Measurements from ENCODE around the gene CCDC187. TPM values are rescaled to one million over a fixed set of nuclear protein-coding genes. Genes with fewer than 3 reads are reported as not detected.
A peak's percentile ranks its signal among the peaks of the same experiment; 100 is the strongest.

Gene CCDC187
- total RNA-seq, 1 donor from 2014 or later: 6.6 TPM

DNA sequence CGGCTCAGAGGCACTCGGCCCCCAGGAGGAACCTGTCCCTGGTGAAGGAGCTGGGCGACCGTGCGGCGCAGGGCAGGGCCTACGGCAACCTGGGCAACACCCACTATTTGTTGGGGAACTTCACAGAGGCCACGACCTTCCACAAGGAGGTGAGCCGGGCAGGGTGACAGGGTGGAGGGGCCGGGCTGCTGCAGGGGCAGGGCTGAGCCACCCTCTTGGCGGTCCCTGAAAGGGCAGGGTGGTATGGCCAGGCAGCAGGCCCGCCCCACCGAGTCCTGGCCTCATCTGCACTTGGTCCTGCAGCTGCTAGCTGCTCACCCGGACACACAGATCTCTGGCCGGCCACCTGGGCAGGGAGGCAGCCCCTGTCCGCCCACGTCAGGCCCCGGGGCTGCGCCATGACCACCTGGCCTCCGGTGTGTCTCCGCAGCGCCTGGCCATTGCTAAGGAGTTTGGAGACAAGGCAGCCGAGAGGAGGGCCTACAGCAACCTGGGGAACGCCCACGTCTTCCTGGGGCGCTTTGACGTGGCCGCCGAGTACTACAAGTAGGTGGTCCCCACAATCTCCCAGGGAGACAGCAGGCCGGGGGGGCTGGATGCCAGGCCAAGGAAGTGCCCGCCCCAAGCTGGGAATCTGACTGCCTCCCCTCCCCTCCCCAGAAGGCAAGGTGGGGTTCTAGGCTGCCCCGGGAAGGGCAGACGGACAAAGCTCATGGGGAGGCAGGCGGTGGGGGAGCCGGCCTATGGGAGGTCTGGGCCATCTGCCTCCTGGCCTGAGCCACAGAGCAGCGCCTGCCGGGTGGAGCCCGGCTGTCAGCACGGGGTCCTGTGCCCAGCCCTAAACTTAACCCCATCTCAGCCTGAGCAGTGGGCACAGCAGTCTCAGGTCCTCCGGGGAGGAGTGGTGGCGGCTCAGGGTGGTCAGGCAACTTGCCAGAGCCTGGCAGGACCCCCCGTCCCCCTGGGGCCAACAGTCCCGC is 33.8 kb upstream of the CCDC187 start:
- intact Hi-C loops (cut with DNase I): no loop called here
- ATAC-seq (no peak), DNase-seq (no peak)
- H3K27ac ChIP-seq: no peak overlapping the region
- peaks cover 29% of the 10 kb centered on the region for H3K36me3 ChIP-seq
- H3K4me1 ChIP-seq: peaks cover 9% of the 10 kb centered on the region
- no peaks in the 10 kb centered on the region for H3K9me3 ChIP-seq
- no peaks in the 10 kb centered on the region for H3K27me3 ChIP-seq (ENCODE audit: low read depth)
- TF ChIP-seq, protein P1, sequence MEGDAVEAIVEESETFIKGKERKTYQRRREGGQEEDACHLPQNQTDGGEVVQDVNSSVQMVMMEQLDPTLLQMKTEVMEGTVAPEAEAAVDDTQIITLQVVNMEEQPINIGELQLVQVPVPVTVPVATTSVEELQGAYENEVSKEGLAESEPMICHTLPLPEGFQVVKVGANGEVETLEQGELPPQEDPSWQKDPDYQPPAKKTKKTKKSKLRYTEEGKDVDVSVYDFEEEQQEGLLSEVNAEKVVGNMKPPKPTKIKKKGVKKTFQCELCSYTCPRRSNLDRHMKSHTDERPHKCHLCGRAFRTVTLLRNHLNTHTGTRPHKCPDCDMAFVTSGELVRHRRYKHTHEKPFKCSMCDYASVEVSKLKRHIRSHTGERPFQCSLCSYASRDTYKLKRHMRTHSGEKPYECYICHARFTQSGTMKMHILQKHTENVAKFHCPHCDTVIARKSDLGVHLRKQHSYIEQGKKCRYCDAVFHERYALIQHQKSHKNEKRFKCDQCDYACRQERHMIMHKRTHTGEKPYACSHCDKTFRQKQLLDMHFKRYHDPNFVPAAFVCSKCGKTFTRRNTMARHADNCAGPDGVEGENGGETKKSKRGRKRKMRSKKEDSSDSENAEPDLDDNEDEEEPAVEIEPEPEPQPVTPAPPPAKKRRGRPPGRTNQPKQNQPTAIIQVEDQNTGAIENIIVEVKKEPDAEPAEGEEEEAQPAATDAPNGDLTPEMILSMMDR (IDR thresholded peaks at IDR 0.05): no peak
- H3K4me3 ChIP-seq: no peak overlapping the region

- no peak for DNase-seq
- no peak overlapping the region for H3K4me3 ChIP-seq
- peaks cover 29% of the 10 kb centered on the region for H3K36me3 ChIP-seq
- intact Hi-C loops (cut with DNase I): no loop called here
- ATAC-seq: no peak
- peaks cover 2% of the 10 kb centered on the region for H3K4me1 ChIP-seq
- no peak overlapping the region for H3K27ac ChIP-seq
- TF ChIP-seq, protein P1 (IDR thresholded peaks at IDR 0.05): no peak
- H3K9me3 ChIP-seq: no peaks in the 10 kb centered on the region
- no peaks in the 10 kb centered on the region for H3K27me3 ChIP-seq (ENCODE audit: low read depth)
Measured at GRCh38 chr9:136336881-136337280, 33.0 kb upstream of the CCDC187 start.

DNA sequence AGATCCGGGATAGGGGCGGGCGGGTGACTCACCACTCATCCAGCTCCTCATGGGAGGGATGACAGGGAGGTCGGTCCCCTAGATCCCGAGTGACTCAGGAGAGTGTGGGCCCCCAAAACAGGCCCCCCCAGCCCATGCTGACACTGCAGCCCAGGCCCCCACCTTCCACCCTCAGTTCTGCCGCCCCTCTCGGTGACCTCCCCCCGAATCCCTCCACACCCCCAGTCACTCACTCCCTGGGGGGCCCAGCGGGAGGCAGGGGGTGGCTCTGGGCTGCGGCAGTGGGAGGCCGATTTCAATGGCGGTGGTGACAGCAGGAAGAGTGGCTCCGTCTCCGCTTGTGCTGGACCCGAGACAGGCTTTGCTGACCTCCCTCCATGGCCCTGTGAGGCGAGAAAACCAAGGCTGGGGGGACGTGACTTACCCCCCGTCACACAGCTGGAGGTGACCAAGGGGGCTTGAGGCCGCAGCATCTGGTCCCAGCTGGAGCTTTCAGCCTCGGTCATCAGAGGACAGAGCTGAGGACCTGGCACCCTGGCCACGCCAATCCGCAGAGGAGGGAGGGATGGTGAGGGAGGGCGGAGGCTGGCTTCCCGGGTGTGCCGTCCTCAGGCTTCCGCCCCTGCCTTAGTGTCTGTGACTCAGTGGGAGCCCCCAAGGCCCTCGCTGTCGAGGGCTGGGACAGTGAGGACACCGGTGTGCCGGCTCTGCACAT is 32.4 kb upstream of the CCDC187 start:
- ATAC-seq: peak in 1 of 2 donors; percentile 2

DNA sequence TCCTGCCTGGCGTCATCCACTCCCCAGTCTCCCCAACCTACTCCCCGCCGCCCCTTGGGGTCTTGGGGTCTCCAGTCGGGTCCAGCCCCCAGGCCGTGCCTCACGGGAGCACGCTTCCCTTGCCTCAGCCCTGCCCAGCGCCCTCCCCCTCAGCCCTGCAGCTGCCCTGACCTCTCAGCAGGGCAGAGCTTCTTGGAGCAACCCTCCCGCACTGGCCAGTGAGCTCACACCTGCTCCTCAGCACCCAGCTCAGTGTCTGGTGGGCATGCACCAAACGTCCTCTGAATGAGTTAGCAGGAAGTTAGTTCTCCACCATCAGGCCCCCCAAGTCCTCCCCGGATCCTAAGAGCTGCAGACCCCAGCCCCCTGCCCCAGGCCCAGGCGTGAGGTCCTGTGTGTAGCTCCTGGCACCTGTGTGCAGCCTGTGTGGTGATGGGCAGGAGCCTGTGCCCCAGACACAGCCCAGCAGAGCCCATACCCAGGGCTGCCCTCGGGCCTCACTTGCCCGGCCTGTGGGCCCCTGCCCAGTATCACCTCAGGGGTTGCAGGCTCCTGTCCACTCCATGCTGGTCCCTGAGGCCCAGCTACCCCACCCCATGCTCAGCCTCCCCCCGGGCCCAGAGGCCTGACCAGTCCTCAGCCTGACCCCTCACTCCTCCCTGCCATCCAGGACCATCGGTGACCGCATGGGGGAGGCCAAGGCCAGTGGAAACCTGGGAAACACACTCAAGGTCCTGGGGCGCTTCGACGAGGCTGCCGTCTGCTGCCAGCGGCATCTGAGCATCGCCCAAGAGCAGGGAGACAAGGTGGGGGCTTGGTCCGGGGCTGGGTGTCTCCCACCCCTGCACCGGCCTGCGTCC is 31.6 kb upstream of the CCDC187 start:
- ATAC-seq (no peak), DNase-seq (no peak)
- Histone ChIP-seq H3K27me3 (ENCODE audit: low read depth) (no peaks in the 10 kb centered on the region), H3K4me1 (no peaks in the 10 kb centered on the region), H3K27ac (no peak overlapping the region), H3K36me3 (peaks cover 29% of the 10 kb centered on the region), H3K9me3 (no peaks in the 10 kb centered on the region), H3K4me3 (no peak overlapping the region)
- TF ChIP-seq, protein P1 (IDR thresholded peaks at IDR 0.05): no peak
- intact Hi-C loops (cut with DNase I): no loop called here

More for the DNA sequence above, 32.4 kb upstream of the CCDC187 start:
- H3K4me3 ChIP-seq: no peak overlapping the region
- TF ChIP-seq, protein P1 (IDR thresholded peaks at IDR 0.05): no peak
- no peak overlapping the region for H3K27ac ChIP-seq
- DNase-seq: no peak
- H3K9me3 ChIP-seq: no peaks in the 10 kb centered on the region
- H3K27me3 ChIP-seq (ENCODE audit: low read depth): no peaks in the 10 kb centered on the region
- H3K4me1 ChIP-seq: no peaks in the 10 kb centered on the region
- intact Hi-C loops (cut with DNase I): no loop called here
- H3K36me3 ChIP-seq: peaks cover 29% of the 10 kb centered on the region

DNA sequence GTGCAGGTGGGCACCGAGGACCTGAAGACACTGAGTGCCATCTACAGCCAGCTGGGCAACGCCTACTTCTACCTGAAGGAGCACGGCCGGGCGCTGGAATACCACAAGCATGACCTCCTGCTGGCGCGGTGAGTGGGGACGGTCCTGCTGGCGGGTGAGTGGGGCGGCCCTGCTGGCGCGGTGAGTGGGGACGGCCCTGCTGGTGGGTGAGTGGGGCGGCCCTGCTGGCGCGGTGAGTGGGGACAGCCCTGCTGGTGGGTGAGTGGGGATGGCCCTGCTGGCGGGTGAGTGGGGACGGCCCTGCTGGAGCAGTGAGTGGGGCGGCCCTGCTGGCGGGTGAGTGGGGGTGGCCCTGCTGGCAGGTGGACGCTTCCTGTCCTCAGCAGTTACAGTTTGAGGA is 30.6 kb upstream of the CCDC187 start:
- Histone ChIP-seq H3K27me3 (ENCODE audit: low read depth) (no peaks in the 10 kb centered on the region), H3K27ac (no peak overlapping the region), H3K4me3 (no peak overlapping the region), H3K36me3 (peaks cover 23% of the 10 kb centered on the region), H3K9me3 (no peaks in the 10 kb centered on the region), H3K4me1 (no peaks in the 10 kb centered on the region)
- no peak for DNase-seq
- ATAC-seq: no peak
- intact Hi-C loops (cut with DNase I): no loop called here
- TF ChIP-seq, protein P1 (IDR thresholded peaks at IDR 0.05): no peak

Measured in lower lobe of right lung (tissue), 2 donors.